Suprapubic skin (tissue), 4 donors: ENCODE results near the gene C1GALT1. TPM values are rescaled to one million over a fixed set of nuclear protein-coding genes. Genes with fewer than 3 reads are reported as not detected.
A peak's percentile ranks its signal among the peaks of the same experiment; 100 is the strongest.

Source experiments
- DNase-seq, 2 donors: peaks; one replicate each; pipeline ENCODE4 v3.0.0-alpha.2; 2019; ENCODE audit warnings: low spot score in 2 of 2
- H3K27ac ChIP-seq: fragments of 200-600 bp; sonication (generic); one replicate; pipeline ENCODE4 v1.5.1; 2019
- H3K27me3 ChIP-seq: fragments of 200-600 bp; sonication (generic); one replicate; pipeline ENCODE4 v1.5.1; 2019
- H3K36me3 ChIP-seq: fragments of 200-600 bp; sonication (generic); one replicate; pipeline ENCODE4 v1.5.1; 2019
- H3K4me1 ChIP-seq: fragments of 200-600 bp; sonication (generic); one replicate; pipeline ENCODE4 v1.5.1; 2019
- H3K4me3 ChIP-seq: fragments of 200-600 bp; sonication (generic); one replicate; pipeline ENCODE4 v1.5.1; 2019; ENCODE audit warnings: mild to moderate bottlenecking
- H3K9me3 ChIP-seq: fragments of 200-600 bp; sonication (generic); one replicate; pipeline ENCODE4 v1.5.1; 2019
- EP300 ChIP-seq: sonication (generic); formaldehyde crosslinking; IDR thresholded peaks from one replicate; pipeline ENCODE4 v1.6.1; 2017; ENCODE audit warnings: antibody characterized with exemption
- POLR2A ChIP-seq, 2 donors: fragments of 450-650 bp; IDR thresholded peaks; one replicate each; pipeline ENCODE4 v1.6.1; 2017; ENCODE audit warnings: antibody characterized with exemption in 2 of 2, mild to moderate bottlenecking in 2 of 2, moderate library complexity in 2 of 2
- POLR2AphosphoS5 ChIP-seq, 3 donors: sonication (generic); formaldehyde crosslinking; IDR thresholded peaks; one replicate each; pipeline ENCODE4 v1.6.1; 2017; ENCODE audit warnings: antibody characterized with exemption in 3 of 3
- WGBS: methylation state at CpG from one replicate; pipeline ENCODE4 v1.1.5; 2018; 5-methylcytosine and 5-hydroxymethylcytosine counted together
- total RNA-seq, 4 donors: library from RNA; depleted of rRNA; stranded (reverse); fragments of >200 nt; gene quantifications; one replicate each; pipeline ENCODE4 v1.1.0, GENCODE V29; 2016
- TF ChIP-seq, protein P1 (sequence below), 2 donors: fragments of 200-600 bp in 1 of 2; fragments of 450-650 bp in 1 of 2; sonication (generic) in 1 of 2; IDR thresholded peaks; one replicate each; pipeline ENCODE4 v1.5.1; 2016 to 2019; ENCODE audit warnings: antibody characterized with exemption in 2 of 2, mild to moderate bottlenecking in 1 of 2, moderate library complexity in 1 of 2

The C1GALT1 gene
- total RNA-seq, 4 donors from 2014 or later = 13.3 to 65.0 (median 30.3) TPM

DNA sequence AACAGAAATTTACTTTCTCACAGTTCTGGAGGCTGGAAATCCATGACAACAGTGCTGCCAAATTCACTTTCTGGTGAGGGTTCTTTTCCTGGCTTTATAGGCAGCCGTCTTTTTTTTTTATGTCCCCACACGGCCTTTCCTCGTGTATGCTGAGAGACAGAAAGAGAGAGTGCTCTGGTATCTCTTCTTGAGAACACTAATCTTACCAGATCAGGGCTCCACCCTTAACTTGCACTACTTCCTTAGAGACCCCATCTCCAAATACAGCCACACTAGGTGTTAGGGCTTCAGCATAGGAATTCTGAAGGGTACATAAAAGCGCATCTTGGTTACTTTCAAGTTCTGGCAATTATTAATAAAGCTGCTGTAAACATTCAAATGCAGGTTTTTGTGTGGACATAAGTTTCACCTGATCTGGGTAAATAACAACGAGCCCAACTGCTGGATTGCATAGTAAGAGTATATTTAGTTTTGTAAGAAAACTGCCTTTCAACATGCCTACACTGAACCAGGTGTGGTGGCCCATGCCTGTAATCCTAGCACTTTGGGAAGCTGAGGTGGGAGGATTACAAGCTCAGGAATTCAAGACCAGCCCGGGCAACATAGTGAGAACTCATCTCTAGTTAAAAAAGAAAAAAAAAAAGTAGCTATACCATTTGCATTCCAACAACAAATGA is 8.2 kb upstream of the C1GALT1 start:
- WGBS = 59% methylated on average over 6 of the region's 6 CpGs
- H3K4me3 ChIP-seq = no peak overlapping the region
- H3K27me3 ChIP-seq = no peaks in the 10 kb centered on the region
- DNase-seq = no peak
- H3K9me3 ChIP-seq = no peaks in the 10 kb centered on the region
- no peak overlapping the region for H3K27ac ChIP-seq
- no peaks in the 10 kb centered on the region for H3K36me3 ChIP-seq
- peaks cover 19% of the 10 kb centered on the region for H3K4me1 ChIP-seq
- TF ChIP-seq POLR2AphosphoS5 (IDR thresholded peaks at IDR 0.05) (no peak), EP300 (no peak), POLR2A (IDR thresholded peaks at IDR 0.05) (no peak)
- TF ChIP-seq, protein P1, sequence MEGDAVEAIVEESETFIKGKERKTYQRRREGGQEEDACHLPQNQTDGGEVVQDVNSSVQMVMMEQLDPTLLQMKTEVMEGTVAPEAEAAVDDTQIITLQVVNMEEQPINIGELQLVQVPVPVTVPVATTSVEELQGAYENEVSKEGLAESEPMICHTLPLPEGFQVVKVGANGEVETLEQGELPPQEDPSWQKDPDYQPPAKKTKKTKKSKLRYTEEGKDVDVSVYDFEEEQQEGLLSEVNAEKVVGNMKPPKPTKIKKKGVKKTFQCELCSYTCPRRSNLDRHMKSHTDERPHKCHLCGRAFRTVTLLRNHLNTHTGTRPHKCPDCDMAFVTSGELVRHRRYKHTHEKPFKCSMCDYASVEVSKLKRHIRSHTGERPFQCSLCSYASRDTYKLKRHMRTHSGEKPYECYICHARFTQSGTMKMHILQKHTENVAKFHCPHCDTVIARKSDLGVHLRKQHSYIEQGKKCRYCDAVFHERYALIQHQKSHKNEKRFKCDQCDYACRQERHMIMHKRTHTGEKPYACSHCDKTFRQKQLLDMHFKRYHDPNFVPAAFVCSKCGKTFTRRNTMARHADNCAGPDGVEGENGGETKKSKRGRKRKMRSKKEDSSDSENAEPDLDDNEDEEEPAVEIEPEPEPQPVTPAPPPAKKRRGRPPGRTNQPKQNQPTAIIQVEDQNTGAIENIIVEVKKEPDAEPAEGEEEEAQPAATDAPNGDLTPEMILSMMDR (IDR thresholded peaks at IDR 0.05) = no peak

DNA sequence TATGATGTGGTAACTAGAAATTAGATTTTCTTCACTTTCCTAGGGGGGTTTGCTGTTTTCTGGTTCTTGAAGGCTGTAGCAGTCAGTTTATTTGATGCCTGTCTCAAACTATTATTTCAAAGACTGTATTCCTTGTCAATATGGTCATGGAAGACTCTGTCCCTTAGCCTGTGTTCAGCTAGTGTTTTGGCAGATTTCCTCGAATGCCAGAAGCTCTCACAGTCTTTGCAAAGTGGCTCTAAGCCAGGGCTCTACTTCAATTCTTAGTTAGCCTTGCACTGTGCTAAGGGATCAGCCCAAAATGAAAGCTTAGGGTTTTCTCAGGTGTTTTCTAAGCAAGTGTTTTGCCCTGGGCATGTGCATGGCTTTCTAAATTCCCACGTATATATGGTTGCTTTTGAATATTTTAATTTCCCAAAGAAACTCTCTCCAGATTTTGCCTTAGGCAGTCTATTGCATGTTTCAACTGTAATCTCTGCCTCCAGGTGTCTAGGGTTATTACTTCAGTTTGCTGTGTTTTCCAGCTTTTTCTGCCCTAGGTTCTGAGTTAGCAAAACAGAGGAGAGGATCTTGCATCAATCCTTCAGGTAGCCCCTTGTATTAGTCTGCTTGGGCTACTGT is 7.2 kb upstream of the C1GALT1 start:
- TF ChIP-seq EP300 (no peak), POLR2AphosphoS5 (IDR thresholded peaks at IDR 0.05) (no peak)
- TF ChIP-seq, protein P1 (IDR thresholded peaks at IDR 0.05) = no peak
- H3K27ac ChIP-seq = no peak overlapping the region
- no peak for DNase-seq
- no peaks in the 10 kb centered on the region for H3K9me3 ChIP-seq
- no peak overlapping the region for H3K4me3 ChIP-seq
- H3K4me1 ChIP-seq = peaks cover 19% of the 10 kb centered on the region
- H3K27me3 ChIP-seq = no peaks in the 10 kb centered on the region
- 39% methylated on average over 2 of the region's 2 CpGs for WGBS
- no peaks in the 10 kb centered on the region for H3K36me3 ChIP-seq

DNA sequence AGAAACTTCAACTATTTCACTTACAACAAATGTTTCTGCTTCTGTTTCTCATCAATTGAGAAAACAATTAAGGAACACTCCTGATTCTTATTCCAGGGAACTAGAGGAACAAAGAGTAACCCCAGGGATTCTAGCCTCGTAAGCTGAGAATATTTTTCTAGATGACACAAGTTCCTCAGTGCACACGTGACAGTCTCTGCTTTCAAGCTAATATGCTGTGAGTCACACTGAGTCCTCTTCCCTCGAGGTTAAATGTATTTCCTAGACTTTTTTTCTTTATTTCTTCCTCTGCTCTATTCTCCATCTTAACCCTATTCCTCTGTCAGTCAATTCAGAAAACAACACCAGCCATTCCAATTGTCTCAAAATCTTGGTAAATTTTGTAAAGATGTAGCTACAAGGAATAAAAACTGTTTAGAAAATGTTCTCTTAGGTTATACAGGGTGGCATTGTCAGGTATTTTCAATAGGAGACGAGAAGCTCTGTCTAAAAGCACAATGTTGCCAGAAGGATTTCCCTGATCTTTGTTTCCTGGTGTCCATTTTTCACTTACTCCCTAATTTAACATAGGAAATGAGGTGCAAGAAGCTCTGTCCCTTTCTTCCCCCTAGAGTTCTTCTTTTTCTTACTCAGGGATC is 5.8 kb upstream of the C1GALT1 start:
- peak overlapping the region; percentile 30 for H3K27ac ChIP-seq
- 17% methylated on average over 4 of the region's 4 CpGs for WGBS
- no peaks in the 10 kb centered on the region for H3K36me3 ChIP-seq
- DNase-seq = no peak
- peaks cover 27% of the 10 kb centered on the region for H3K4me1 ChIP-seq
- no peaks in the 10 kb centered on the region for H3K27me3 ChIP-seq
- H3K9me3 ChIP-seq = no peaks in the 10 kb centered on the region
- no peak overlapping the region for H3K4me3 ChIP-seq
- TF ChIP-seq, protein P1 (IDR thresholded peaks at IDR 0.05) = no peak
- TF ChIP-seq POLR2AphosphoS5 (IDR thresholded peaks at IDR 0.05) = no peak
- TF ChIP-seq POLR2A (IDR thresholded peaks at IDR 0.05) = no peak
- no peak for TF ChIP-seq EP300

DNA sequence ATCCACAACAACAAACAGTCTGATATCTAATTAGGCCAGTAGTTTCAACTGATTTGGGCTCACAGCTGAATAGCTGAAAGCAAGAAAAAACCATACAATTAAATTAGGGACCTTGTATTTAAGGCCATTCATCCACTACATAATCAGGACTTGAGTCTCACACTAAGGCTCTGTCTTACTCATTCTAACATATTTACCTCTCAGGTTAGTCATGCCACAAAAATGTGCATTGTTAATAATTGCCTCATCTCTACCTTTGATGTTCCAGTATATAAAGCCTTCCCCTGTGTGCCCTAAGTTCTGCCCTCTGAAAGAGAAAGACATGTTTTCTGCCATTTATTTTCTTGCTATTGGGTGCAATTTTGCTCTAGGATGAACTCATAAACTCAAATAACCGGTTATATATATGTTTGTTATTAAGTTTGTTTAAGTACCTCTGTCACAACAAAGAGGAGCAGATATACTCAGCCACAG is 5.3 kb upstream of the C1GALT1 start:
- TF ChIP-seq EP300 = no peak
- Histone ChIP-seq H3K27ac (peak overlapping the region; percentile 30), H3K4me3 (no peak overlapping the region), H3K9me3 (no peaks in the 10 kb centered on the region), H3K36me3 (no peaks in the 10 kb centered on the region), H3K27me3 (no peaks in the 10 kb centered on the region), H3K4me1 (peaks cover 32% of the 10 kb centered on the region)
- DNase-seq = no peak
- WGBS = 70% methylated on average over 1 of the region's 1 CpG

DNA sequence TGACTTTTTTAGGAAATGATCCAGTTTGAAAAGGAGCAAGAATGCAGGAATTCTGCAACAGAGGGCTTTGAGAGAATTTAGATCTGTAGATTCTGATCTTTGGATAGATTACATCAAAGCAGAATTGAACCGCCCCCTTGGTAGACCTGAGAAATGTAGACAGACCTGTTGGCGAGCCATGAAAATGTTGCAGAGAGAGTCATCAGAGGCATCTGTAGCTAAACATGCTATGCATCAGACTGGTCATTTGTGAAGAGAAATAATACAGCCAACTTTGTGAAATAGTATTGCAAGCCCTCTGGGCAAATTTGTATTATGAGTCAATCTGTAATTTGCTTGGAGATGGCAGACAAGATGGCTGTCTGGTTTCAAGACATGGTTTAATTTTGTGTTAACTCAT is 4.3 kb upstream of the C1GALT1 start:
- Histone ChIP-seq H3K36me3 (no peaks in the 10 kb centered on the region), H3K4me1 (peaks cover 32% of the 10 kb centered on the region), H3K27ac (no peak overlapping the region), H3K9me3 (no peaks in the 10 kb centered on the region), H3K27me3 (no peaks in the 10 kb centered on the region), H3K4me3 (no peak overlapping the region)
- 84% methylated on average over 2 of the region's 2 CpGs for WGBS
- DNase-seq = no peak
- TF ChIP-seq EP300 = no peak
- TF ChIP-seq, protein P1 (IDR thresholded peaks at IDR 0.05) = no peak
- no peak for TF ChIP-seq POLR2AphosphoS5 (IDR thresholded peaks at IDR 0.05)
- TF ChIP-seq POLR2A (IDR thresholded peaks at IDR 0.05) = no peak
